ENCODE data around the gene APOE. TPM values are rescaled to one million over a fixed set of nuclear protein-coding genes. Genes with fewer than 3 reads are reported as not detected.

APOE gene
- total RNA-seq, 1 experiment from 2014 or later: 263 TPM

DNA sequence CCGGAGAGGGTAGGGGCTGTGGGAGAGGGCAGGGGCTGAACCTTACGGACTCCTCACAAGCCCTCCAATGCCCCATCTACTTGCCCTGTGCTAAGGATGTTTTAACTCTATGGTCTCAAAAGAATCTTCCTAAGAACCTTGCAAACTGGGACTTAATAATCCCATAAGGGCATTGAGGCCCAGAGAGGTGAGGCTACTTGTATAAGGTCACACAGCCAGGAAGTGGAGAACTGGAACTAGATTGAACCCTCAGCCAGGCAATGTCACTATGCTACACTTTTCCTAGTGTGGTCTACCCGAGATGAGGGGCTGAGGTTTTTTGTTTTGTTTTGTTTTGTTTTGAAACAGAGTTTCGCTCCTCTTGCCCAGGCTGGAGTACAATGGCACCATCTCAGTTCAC, 25.9 kb downstream of the APOE start:
- DNase-seq (ENCODE audit: low read depth, low spot score): no peak
- in situ Hi-C loops (cut with HindIII; ENCODE audit: low pct_unique_long_range_greater_than_20kb, low sequenced_read_pairs): no loop called here

- in situ Hi-C loops (cut with HindIII; ENCODE audit: low pct_unique_long_range_greater_than_20kb, low sequenced_read_pairs): no loop called here
- no peak for DNase-seq (ENCODE audit: low read depth, low spot score)
These were observed 34.1 kb downstream of the APOE start for GRCh38 chr19:44939668-44940067.

- in situ Hi-C loops (cut with HindIII; ENCODE audit: low pct_unique_long_range_greater_than_20kb, low sequenced_read_pairs): no loop called here
- DNase-seq (ENCODE audit: low read depth, low spot score): no peak
These were observed 36.5 kb downstream of the APOE start, which contains the start of gene APOC4 for GRCh38 chr19:44942067-44942571. TSS of gene APOC4 (plus strand) at chr19:44942237. CDS start at chr19:44942278, 41 bp downstream.

DNA sequence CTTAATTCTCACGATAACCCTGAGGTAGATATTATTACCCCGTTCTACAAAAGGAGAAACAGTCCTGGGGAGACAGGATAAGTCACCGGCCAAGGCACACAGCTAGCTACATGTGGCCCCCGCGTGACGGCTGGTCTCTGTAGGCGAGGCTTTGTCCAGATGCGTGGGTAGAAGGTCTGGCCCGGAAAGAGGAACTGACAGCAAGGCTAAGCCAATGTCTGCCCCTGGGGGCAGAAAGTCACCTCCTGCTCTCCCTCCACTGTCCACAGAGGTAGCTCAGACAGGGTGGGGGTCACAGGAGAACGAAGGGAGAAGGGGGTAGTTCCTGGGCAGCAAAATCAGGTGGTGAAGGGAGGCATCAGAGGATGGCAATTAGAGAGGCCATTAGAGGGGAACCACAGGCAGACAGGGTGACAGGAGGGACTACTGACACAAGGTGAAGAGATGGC, 38.2 kb downstream of the APOE start:
- peak; percentile 65 for DNase-seq (ENCODE audit: low read depth, low spot score)
- in situ Hi-C loops (cut with HindIII; ENCODE audit: low pct_unique_long_range_greater_than_20kb, low sequenced_read_pairs): no loop called here

- in situ Hi-C loops (cut with HindIII; ENCODE audit: low pct_unique_long_range_greater_than_20kb, low sequenced_read_pairs): no loop called here
These were observed 41.5 kb downstream of the APOE start for GRCh38 chr19:44947041-44947581.

GRCh38 chr19:44948237-44948636, 42.6 kb downstream of the APOE start:
- in situ Hi-C loops (cut with HindIII; ENCODE audit: low pct_unique_long_range_greater_than_20kb, low sequenced_read_pairs): no loop called here

More at GRCh38 chr19:44947041-44947581, 41.5 kb downstream of the APOE start:
- no peak for DNase-seq (ENCODE audit: low read depth, low spot score)

GRCh38 chr19:44948763-44949374, 43.3 kb downstream of the APOE start:
- no peak for DNase-seq (ENCODE audit: low read depth, low spot score)
- in situ Hi-C loops (cut with HindIII; ENCODE audit: low pct_unique_long_range_greater_than_20kb, low sequenced_read_pairs): no loop called here

More at GRCh38 chr19:44948237-44948636, 42.6 kb downstream of the APOE start:
- no peak for DNase-seq (ENCODE audit: low read depth, low spot score)

DNA sequence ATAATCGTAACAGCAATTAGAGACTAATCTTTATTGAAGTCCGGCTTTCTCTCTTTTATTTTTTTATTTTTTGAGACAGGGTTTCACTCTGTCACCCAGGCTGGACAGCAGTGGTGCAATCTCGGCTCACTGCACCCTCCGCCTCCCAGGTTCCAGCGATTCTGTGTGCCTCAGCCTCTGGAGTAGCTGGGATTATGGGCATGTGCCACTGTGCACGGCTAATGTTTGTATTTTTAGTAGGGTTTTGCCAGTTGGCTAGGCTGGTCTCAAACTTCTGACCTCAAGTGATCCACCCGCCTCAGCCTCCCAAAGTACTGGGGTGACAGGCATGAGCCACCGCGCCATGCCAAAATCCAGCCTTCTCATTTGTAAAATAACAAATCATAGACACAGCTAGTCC, 44.0 kb downstream of the APOE start:
- in situ Hi-C loops (cut with HindIII; ENCODE audit: low pct_unique_long_range_greater_than_20kb, low sequenced_read_pairs): no loop called here
- DNase-seq (ENCODE audit: low read depth, low spot score): no peak

GRCh38 chr19:44951179-44952159, 45.9 kb downstream of the APOE start:
- DNase-seq (ENCODE audit: low read depth, low spot score): peak; percentile 83
- in situ Hi-C loops (cut with HindIII; ENCODE audit: low pct_unique_long_range_greater_than_20kb, low sequenced_read_pairs): no loop called here

DNA sequence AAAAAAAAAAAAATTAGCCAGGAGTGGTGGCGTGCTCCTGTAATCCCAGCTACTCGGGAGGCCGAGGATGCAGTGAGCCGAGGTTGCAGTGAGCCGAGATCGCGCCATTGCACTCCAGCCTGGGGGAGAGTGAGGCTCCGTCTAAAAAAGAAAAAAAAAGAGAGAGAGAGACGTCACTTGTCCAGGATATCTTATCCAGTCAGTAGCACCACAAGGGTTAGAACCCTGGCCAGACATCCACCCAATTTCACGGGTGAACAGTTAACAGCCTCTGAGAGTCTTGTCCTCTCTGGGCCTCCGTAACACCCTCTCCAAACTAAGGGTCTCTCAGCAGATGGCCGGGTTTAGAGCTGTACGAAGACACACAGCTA, 48.7 kb downstream of the APOE start:
- no peak for DNase-seq (ENCODE audit: low read depth, low spot score)
- in situ Hi-C loops (cut with HindIII; ENCODE audit: low pct_unique_long_range_greater_than_20kb, low sequenced_read_pairs): no loop called here

- in situ Hi-C loops (cut with HindIII; ENCODE audit: low pct_unique_long_range_greater_than_20kb, low sequenced_read_pairs): no loop called here
- DNase-seq (ENCODE audit: low read depth, low spot score): peak; percentile 95
These were observed 49.3 kb downstream of the APOE start, which contains the start of gene CLPTM1 for GRCh38 chr19:44954649-44955504. TSS of gene CLPTM1 (plus strand) at chr19:44955380. CDS start at chr19:44955396, 16 bp downstream.

- in situ Hi-C loops (cut with HindIII; ENCODE audit: low pct_unique_long_range_greater_than_20kb, low sequenced_read_pairs): no loop called here
- DNase-seq (ENCODE audit: low read depth, low spot score): no peak
These were observed 50.2 kb downstream of the APOE start for GRCh38 chr19:44955505-44956439.

DNA sequence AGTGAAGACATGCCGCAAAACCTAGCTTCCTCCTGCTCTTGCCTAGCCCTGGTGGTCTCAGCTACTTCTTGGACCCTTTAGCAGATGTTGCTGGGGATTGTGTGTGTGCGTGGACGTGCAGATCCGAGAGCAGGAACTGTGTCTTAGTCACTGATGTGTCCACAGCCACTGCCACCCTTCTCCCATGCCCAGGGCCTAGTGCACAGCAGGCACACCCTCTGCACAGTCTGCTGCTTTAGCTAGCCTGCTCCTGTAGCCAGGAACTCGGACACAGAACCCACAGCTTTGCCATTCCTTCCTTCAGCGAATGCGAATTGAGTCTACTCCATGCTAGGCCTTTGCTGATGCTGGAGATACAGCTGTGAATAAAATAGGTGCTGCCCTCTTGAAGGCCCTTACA, 51.9 kb downstream of the APOE start:
- no peak for DNase-seq (ENCODE audit: low read depth, low spot score)
- in situ Hi-C loops (cut with HindIII; ENCODE audit: low pct_unique_long_range_greater_than_20kb, low sequenced_read_pairs): no loop called here

- in situ Hi-C loops (cut with HindIII; ENCODE audit: low pct_unique_long_range_greater_than_20kb, low sequenced_read_pairs): no loop called here
These were observed 52.5 kb downstream of the APOE start for GRCh38 chr19:44958090-44958489.

More at GRCh38 chr19:44958090-44958489, 52.5 kb downstream of the APOE start:
- no peak for DNase-seq (ENCODE audit: low read depth, low spot score)
